K562 (cell line): Measurements from ENCODE around the gene PLEKHG4B. TPM values are rescaled to one million over a fixed set of nuclear protein-coding genes. Genes with fewer than 3 reads are reported as not detected.

Experiments
- ATAC-seq: fragments of 200-7000 bp; cut with Tn5 transposase; 3 replicates; pipeline ENCODE4 v1.9.1; 2020; ENCODE audit warnings: moderate library complexity
- BruUV-seq: library from RNA; stranded (reverse); fragments of 400-500 nt; replicated peaks from 2 replicates; lab custom pipeline; 2021; lab: Mats Ljungman, UMichigan
- CTCF ChIA-PET: fragments of 300-600 bp; formaldehyde crosslinking; extraction: SDS; loops from one replicate; lab custom pipeline; 2021; ENCODE audit warnings: low intra/inter-chr PET ratio; lab: Yijun Ruan, JAX
- POLR2A ChIA-PET: fragments of 300-600, 350-650 bp; sonication (Branson Sonifier 250); formaldehyde crosslinking; extraction: SDS; loops from one replicate; lab custom pipeline; 2021; ENCODE audit warnings: antibody characterized with exemption, inconsistent platforms; lab: Yijun Ruan, JAX
- DNase-seq, 4 experiments: peaks; one replicate each; pipeline versions ENCODE4 v3.0.0 to v3.0.0-alpha.2; 2011 to 2018; ENCODE audit warnings: low spot score in 3 of 4, mixed read lengths in 3 of 4; ENCODE audit errors: extremely low read depth in 1 of 4
- FAIRE-seq: peaks from 2 replicates; lab custom pipeline; 2011; peaks lifted over from hg19 to GRCh38; lab: Jason Lieb, UNC
- H2AFZ ChIP-seq: 2 replicates; pipeline ENCODE4 v1.6.0; 2011; ENCODE audit warnings: low read depth, low read length, control low read depth, inconsistent platforms
- H3K27ac ChIP-seq: fragments of 200-600 bp; 3 replicates; pipeline ENCODE4 v1.8.0; 2011; ENCODE audit warnings: low read depth, mild to moderate bottlenecking, control low read depth, inconsistent platforms, low read length, moderate library complexity, mixed read lengths; ENCODE audit errors: extremely low read depth
- H3K27me3 ChIP-seq, 2 experiments: fragments of 300-600 bp in 1 of 2; 2 replicates in 1 of 2; 3 replicates in 1 of 2; pipeline versions ENCODE4 v1.6.0 to v1.8.0; 2011; ENCODE audit warnings: inconsistent platforms in 2 of 2, low read length in 2 of 2, mild to moderate bottlenecking in 1 of 2, mixed read lengths in 1 of 2, moderate library complexity in 1 of 2; ENCODE audit not compliant: control insufficient read depth in 2 of 2, insufficient read depth in 2 of 2
- H3K36me3 ChIP-seq: fragments of 300-600 bp; 3 replicates; pipeline ENCODE4 v1.8.0; 2011; ENCODE audit warnings: mild to moderate bottlenecking, low read length, inconsistent platforms; ENCODE audit not compliant: control insufficient read depth, insufficient read depth
- H3K4me1 ChIP-seq, 2 experiments: fragments of 200-600 bp in 1 of 2; replicated peaks in 1 of 2; 2 replicates in 1 of 2; 3 replicates in 1 of 2; pipeline versions ENCODE4 v1.5.1 to v1.8.0; 2011; ENCODE audit warnings: inconsistent platforms in 2 of 2, low read length in 2 of 2, mild to moderate bottlenecking in 1 of 2, mixed read lengths in 1 of 2, moderate library complexity in 1 of 2; ENCODE audit not compliant: control insufficient read depth in 2 of 2, insufficient read depth in 2 of 2
- H3K4me2 ChIP-seq: 2 replicates; pipeline ENCODE4 v1.6.1; 2011; ENCODE audit warnings: low read length, control low read depth, inconsistent platforms, mixed read lengths; ENCODE audit not compliant: insufficient read depth
- H3K4me3 ChIP-seq: fragments of 200-600 bp; sonication (generic), shearing (Covaris generic); 2 replicates; pipeline ENCODE4 v1.5.1; 2016; ENCODE audit warnings: control low read depth, inconsistent platforms
- H3K79me2 ChIP-seq: fragments of 200-600 bp; 3 replicates; pipeline ENCODE4 v1.8.0; 2011; ENCODE audit warnings: low read length, inconsistent platforms; ENCODE audit not compliant: control insufficient read depth, insufficient read depth
- H3K9ac ChIP-seq, 2 experiments: 2 replicates each; pipeline versions ENCODE4 v1.6.0 to v1.6.1; 2011; ENCODE audit warnings: low read depth in 2 of 2, low read length in 2 of 2, control low read depth in 1 of 2, inconsistent platforms in 1 of 2, mild to moderate bottlenecking in 1 of 2, mixed read lengths in 1 of 2; ENCODE audit not compliant: insufficient read depth in 1 of 2
- H3K9me1 ChIP-seq: one replicate; pipeline ENCODE4 v1.6.0; 2011; ENCODE audit warnings: inconsistent platforms, mild to moderate bottlenecking, low read length, moderate library complexity; ENCODE audit not compliant: control insufficient read depth, insufficient read depth
- H3K9me3 ChIP-seq: replicated peaks from 2 replicates; pipeline ENCODE4 v1.5.1; 2011; ENCODE audit warnings: low read depth, low read length, inconsistent platforms; ENCODE audit not compliant: control insufficient read depth, insufficient read depth
- H4K20me1 ChIP-seq: replicated peaks from 2 replicates; pipeline ENCODE4 v1.6.1; 2011; ENCODE audit warnings: low read length, inconsistent platforms, mixed read lengths; ENCODE audit not compliant: control insufficient read depth, insufficient read depth
- CBX8 ChIP-seq: fragments of 200-600 bp; sonication (generic); IDR thresholded peaks from 2 replicates; pipeline ENCODE4 v1.6.1; 2012; ENCODE audit warnings: borderline replicate concordance, mixed run types, low read depth, mild to moderate bottlenecking, moderate library complexity, mixed read lengths, low read length, control low read depth, inconsistent platforms; ENCODE audit not compliant: poor library complexity, severe bottlenecking; ENCODE audit errors: extremely low read depth
- ID3 ChIP-seq, 2 experiments: fragments of 250-450 bp in 1 of 2; fragments of 450-650 bp in 1 of 2; sonication (Bioruptor Pico) in 1 of 2; IDR thresholded peaks; 2 replicates each; pipeline versions ENCODE4 v1.6.1 to v1.8.0; 2016 to 2021; ENCODE audit warnings: mild to moderate bottlenecking in 2 of 2, moderate library complexity in 2 of 2, missing compliant biosample characterization in 1 of 2, missing genetic modification characterization in 1 of 2
- MITF ChIP-seq: IDR thresholded peaks from 2 replicates; pipeline ENCODE4 v1.6.1; 2014; ENCODE audit warnings: antibody characterized with exemption
- NEUROD1 ChIP-seq: fragments of 150-350 bp; IDR thresholded peaks from 2 replicates; pipeline ENCODE4 v1.6.1; 2014; ENCODE audit warnings: borderline replicate concordance, low read length, low read depth; ENCODE audit not compliant: partially characterized antibody
- NKRF ChIP-seq: fragments of 450-650 bp; IDR thresholded peaks from 2 replicates; pipeline ENCODE4 v1.6.1; 2016; ENCODE audit warnings: borderline replicate concordance
- NR1H2 ChIP-seq: sonication (generic); formaldehyde crosslinking; IDR thresholded peaks from 2 replicates; pipeline ENCODE4 v1.4.0; 2020; ENCODE audit warnings: mild to moderate bottlenecking, missing genetic modification reagents
- PCBP2 ChIP-seq: fragments of 200-400 bp; formaldehyde crosslinking; IDR thresholded peaks from 2 replicates; pipeline ENCODE4 v1.6.1; 2018; ENCODE audit warnings: low read length, low read depth, mild to moderate bottlenecking, moderate library complexity; ENCODE audit not compliant: poor library complexity, severe bottlenecking
- PYGO2 ChIP-seq: fragments of 450-650 bp; IDR thresholded peaks from 2 replicates; pipeline ENCODE4 v1.6.1; 2016; ENCODE audit warnings: mild to moderate bottlenecking, missing genetic modification characterization, moderate library complexity, missing compliant biosample characterization
- SMC3 ChIP-seq: conservative IDR thresholded peaks from 2 replicates; pipeline ENCODE4 v1.6.1; 2011; ENCODE audit warnings: low read depth, low read length, improper control_type of control experiment; ENCODE audit not compliant: insufficient read depth
- STAT5B ChIP-seq: fragments of 250-450 bp; sonication (Bioruptor Pico); IDR thresholded peaks from 2 replicates; pipeline ENCODE4 v1.8.0; 2021; ENCODE audit warnings: mild to moderate bottlenecking, inconsistent platforms
- ZFP91 ChIP-seq: sonication (generic); formaldehyde crosslinking; IDR thresholded peaks from 2 replicates; pipeline ENCODE4 v1.8.0; 2022; ENCODE audit warnings: mild to moderate bottlenecking, missing genetic modification reagents
- ZNF655 ChIP-seq: fragments of 250-450 bp; sonication (Bioruptor Pico); IDR thresholded peaks from 2 replicates; pipeline ENCODE4 v1.5.0; 2021
- WGBS: fragments of 100-300 bp; shearing (Covaris generic); methylation state at CpG from one replicate; pipeline ENCODE4 v1.1.6; 2016; ENCODE audit warnings: low coverage, mixed read lengths; ENCODE audit not compliant: insufficient coverage; ENCODE audit errors: missing lambda C conversion rate; 5-methylcytosine and 5-hydroxymethylcytosine counted together
- in situ Hi-C: fragments of 300-500 bp; cut with MboI; formaldehyde crosslinking; loops from 4 replicates; pipeline ENCODE4 v1.15.0; 2018; ENCODE audit warnings: inconsistent platforms, mixed read lengths
- intact Hi-C: fragments of 100-400 bp; cut with micrococcal nuclease; formaldehyde crosslinking; loops from 2 replicates; pipeline ENCODE4 v1.14.2; 2022
- polyA plus RNA-seq, 8 experiments: library from polyadenylated mRNA; depleted of rRNA in 4 of 8; stranded (reverse) in 5 of 8; unstranded in 3 of 8; fragments of >200 nt; fragmentation: Nextera tagmentation in 2 of 8; fragmentation: Illumina TruSeq in 1 of 8; extraction: Ambion mirVana in 2 of 8; extraction: Trizol in 1 of 8; gene quantifications; 2 replicates each; pipeline versions ENCODE4 v1.2.1 to v1.2.3, GENCODE V29; 2011 to 2014; ENCODE audit warnings: inconsistent platforms in 1 of 8, missing spikeins in 1 of 8
- total RNA-seq, 7 experiments: library from RNA; depleted of rRNA in 6 of 7; stranded (reverse); fragments of >200 nt in 6 of 7; fragmentation: Illumina TruSeq in 2 of 7; extraction: Trizol in 2 of 7; gene quantifications; 2 replicates each; pipeline versions ENCODE4 v1.2.1 to v1.2.3, GENCODE V29; 2011 to 2021; ENCODE audit warnings: low replicate concordance in 1 of 7

The PLEKHG4B gene
- total and polyA plus RNA-seq, 9 of the 15 experiments (the other 6 are each of a cell fraction or from before 2014, with no cell fraction given), result 0.02 TPM; not detected in 8

- no TSS peak for BruUV-seq
- Histone ChIP-seq H3K79me2 (no peaks in the 10 kb centered on the region), H4K20me1 (peaks cover 25% of the 10 kb centered on the region), H3K9me1 (no peaks in the 10 kb centered on the region), H3K36me3 (no peaks in the 10 kb centered on the region), H3K4me2 (no peak overlapping the region), H3K27me3 (peaks cover 51 to 87% of the 10 kb centered on the region in 2 experiments), H3K4me3 (no peak overlapping the region), H3K9ac (no peak overlapping the region), H2AFZ (no peak overlapping the region), H3K27ac (no peak overlapping the region), H3K4me1 (no peaks in the 10 kb centered on the region), H3K9me3 (no peaks in the 10 kb centered on the region)
- FAIRE-seq, result no peak
- ATAC-seq, result no peak
- intact Hi-C loops (no loop called here), in situ Hi-C loops (no loop called here)
- CTCF ChIA-PET, result no interaction called here
- POLR2A ChIA-PET, result interaction anchor here (0.6 kb wide), 1 partner anchor 424 kb away, joined by 3 read pairs; no protein-coding TSS in a partner anchor
- DNase-seq, result peak in 1 of 4 experiments; percentile 7
- 1% methylated on average over 22 of the region's 22 CpGs for WGBS
- TF ChIP-seq NR1H2 (CRISPR knock-in tag) (no peak), ID3 (CRISPR knock-in tag; IDR thresholded peaks at IDR 0.05) (no peak), ID3 (tag; IDR thresholded peaks at IDR 0.05) (no peak), NEUROD1 (no peak), PYGO2 (no peak), PCBP2 (no peak), ZFP91 (CRISPR knock-in tag) (no peak), CBX8 (no peak), ZNF655 (CRISPR knock-in tag) (no peak), STAT5B (CRISPR knock-in tag) (no peak), SMC3 (no peak), MITF (no peak), NKRF (no peak)
Measured at GRCh38 chr5:76358-77169, 15.4 kb upstream of the PLEKHG4B start.
